HepG2 (cell line): Measurements from ENCODE around the gene SH2D7. TPM values are rescaled to one million over a fixed set of nuclear protein-coding genes. Genes with fewer than 3 reads are reported as not detected.

Experiments
- HDAC1 ChIP-seq: sonication (generic); formaldehyde crosslinking; IDR thresholded peaks from 2 replicates; pipeline ENCODE4 v1.5.1; 2020; ENCODE audit warnings: mild to moderate bottlenecking, missing genetic modification reagents
- HDAC2 ChIP-seq: sonication (generic); formaldehyde crosslinking; IDR thresholded peaks from 2 replicates; pipeline ENCODE4 v1.4.0; 2020; ENCODE audit warnings: missing genetic modification reagents
- MBD4 ChIP-seq: IDR thresholded peaks from 2 replicates; pipeline ENCODE4 v1.6.1; 2012; ENCODE audit warnings: low read length, inconsistent platforms, borderline replicate concordance
- MEIS2 ChIP-seq: sonication (generic); formaldehyde crosslinking; IDR thresholded peaks from 2 replicates; pipeline ENCODE4 v1.9.0; 2021; ENCODE audit warnings: mild to moderate bottlenecking, missing genetic modification reagents
- MXD4 ChIP-seq: IDR thresholded peaks from 2 replicates; pipeline ENCODE4 v1.6.1; 2016; ENCODE audit warnings: mild to moderate bottlenecking, missing biosample characterization, missing genetic modification reagents
- NR2C2 ChIP-seq: sonication (generic); formaldehyde crosslinking; IDR thresholded peaks from 2 replicates; pipeline ENCODE4 v1.4.0; 2020; ENCODE audit warnings: missing genetic modification reagents, mild to moderate bottlenecking, moderate library complexity, borderline replicate concordance
- PPARG ChIP-seq: conservative IDR thresholded peaks from 2 replicates; pipeline ENCODE4 v1.6.1; 2016; ENCODE audit warnings: missing biosample characterization, missing genetic modification reagents
- SIX4 ChIP-seq: sonication (generic); formaldehyde crosslinking; IDR thresholded peaks from 2 replicates; pipeline ENCODE4 v1.4.0; 2020; ENCODE audit warnings: missing genetic modification reagents
- SMAD9 ChIP-seq: sonication (generic); formaldehyde crosslinking; IDR thresholded peaks from 2 replicates; pipeline ENCODE4 v1.5.1; 2020; ENCODE audit warnings: mild to moderate bottlenecking, missing genetic modification reagents
- SRF ChIP-seq: IDR thresholded peaks from 2 replicates; pipeline ENCODE4 v1.6.1; 2011; ENCODE audit warnings: mild to moderate bottlenecking, low read depth, low read length, moderate library complexity
- SRY ChIP-seq: sonication (generic); formaldehyde crosslinking; IDR thresholded peaks from 2 replicates; pipeline ENCODE4 v1.8.0; 2022; ENCODE audit warnings: mild to moderate bottlenecking, missing genetic modification reagents
- ZBTB7B ChIP-seq: sonication (generic); formaldehyde crosslinking; IDR thresholded peaks from 2 replicates; pipeline ENCODE4 v1.4.0; 2020; ENCODE audit warnings: missing genetic modification reagents
- ZFP37 ChIP-seq: sonication (generic); formaldehyde crosslinking; IDR thresholded peaks from 2 replicates; pipeline ENCODE4 v1.4.0; 2020; ENCODE audit warnings: missing genetic modification reagents, borderline replicate concordance
- ZNF160 ChIP-seq: sonication (generic); formaldehyde crosslinking; IDR thresholded peaks from 2 replicates; pipeline ENCODE4 v1.8.0; 2022; ENCODE audit warnings: mild to moderate bottlenecking, inconsistent platforms, missing genetic modification reagents
- ZNF230 ChIP-seq: sonication (generic); formaldehyde crosslinking; IDR thresholded peaks from 2 replicates; pipeline ENCODE4 v1.4.0; 2020; ENCODE audit warnings: mild to moderate bottlenecking, missing genetic modification reagents
- ZNF776 ChIP-seq: sonication (generic); formaldehyde crosslinking; IDR thresholded peaks from 2 replicates; pipeline ENCODE4 v1.4.0; 2020; ENCODE audit warnings: mild to moderate bottlenecking, missing genetic modification reagents
- polyA plus RNA-seq, 8 experiments: library from polyadenylated mRNA; depleted of rRNA in 3 of 8; stranded (reverse) in 7 of 8; unstranded in 1 of 8; fragments of >200 nt; fragmentation: Illumina TruSeq in 4 of 8; extraction: Trizol in 4 of 8; gene quantifications; 2 replicates each; pipeline versions ENCODE4 v1.2.1 to v1.2.3, GENCODE V29; 2011 to 2016; ENCODE audit warnings: low read depth in 4 of 8, missing spikeins in 1 of 8, mixed read lengths in 1 of 8; ENCODE audit not compliant: insufficient read depth in 1 of 8
- total RNA-seq, 5 experiments: library from RNA; depleted of rRNA; stranded (reverse); fragments of >200 nt; fragmentation: Illumina TruSeq; extraction: Trizol; gene quantifications; 2 replicates each; pipeline ENCODE4 v1.2.3, GENCODE V29; 2016; ENCODE audit warnings: low read depth in 1 of 5
- TF ChIP-seq, protein P1 (sequence below): sonication (generic); formaldehyde crosslinking; IDR thresholded peaks from 2 replicates; pipeline ENCODE4 v1.4.0; 2020; ENCODE audit warnings: missing genetic modification reagents, borderline replicate concordance
- TF ChIP-seq, protein P2 (sequence below): IDR thresholded peaks from 2 replicates; pipeline ENCODE4 v1.6.1; 2016; ENCODE audit warnings: low read depth, borderline replicate concordance
- TF ChIP-seq, protein P3 (sequence below): sonication (generic); formaldehyde crosslinking; IDR thresholded peaks from 2 replicates; pipeline ENCODE4 v1.5.0; 2020; ENCODE audit warnings: mild to moderate bottlenecking, missing genetic modification reagents, borderline replicate concordance
- TF ChIP-seq, protein P4 (sequence below): sonication (generic); formaldehyde crosslinking; IDR thresholded peaks from 2 replicates; pipeline ENCODE4 v1.4.0; 2020; ENCODE audit warnings: missing genetic modification reagents, borderline replicate concordance

The SH2D7 gene
- total and polyA plus RNA-seq, 2 of the 13 experiments (the other 11 are each of a cell fraction or from before 2014, with no cell fraction given): not detected

DNA sequence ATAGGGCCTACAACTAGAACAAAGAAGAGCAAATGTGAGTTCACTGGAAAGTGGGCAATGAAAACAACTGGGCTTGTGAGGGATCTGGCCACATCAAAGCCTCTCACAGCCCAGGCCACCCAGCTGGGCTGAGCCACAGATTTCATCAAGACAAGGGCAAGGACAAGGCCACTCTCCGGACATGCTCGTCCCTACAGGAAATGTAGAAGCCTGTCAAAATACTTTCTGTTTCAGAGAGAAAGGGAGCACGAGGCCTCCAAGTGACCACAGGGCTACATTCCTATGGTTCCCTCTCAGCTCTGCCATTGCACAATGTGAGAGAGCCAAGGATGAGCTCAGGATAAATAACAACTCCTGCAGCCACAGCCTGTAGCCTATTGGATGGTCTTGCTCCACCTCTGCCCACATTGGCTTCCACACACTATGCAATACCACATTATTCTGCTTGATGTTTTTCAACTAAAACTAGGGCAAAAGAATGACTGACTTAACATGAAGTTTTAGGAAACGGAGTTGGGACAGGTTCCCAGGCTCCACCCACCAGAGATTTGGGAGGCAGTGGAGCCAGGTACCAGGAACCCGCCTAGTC lies 27.0 kb upstream of the SH2D7 start (continued):
- TF ChIP-seq, protein P1, sequence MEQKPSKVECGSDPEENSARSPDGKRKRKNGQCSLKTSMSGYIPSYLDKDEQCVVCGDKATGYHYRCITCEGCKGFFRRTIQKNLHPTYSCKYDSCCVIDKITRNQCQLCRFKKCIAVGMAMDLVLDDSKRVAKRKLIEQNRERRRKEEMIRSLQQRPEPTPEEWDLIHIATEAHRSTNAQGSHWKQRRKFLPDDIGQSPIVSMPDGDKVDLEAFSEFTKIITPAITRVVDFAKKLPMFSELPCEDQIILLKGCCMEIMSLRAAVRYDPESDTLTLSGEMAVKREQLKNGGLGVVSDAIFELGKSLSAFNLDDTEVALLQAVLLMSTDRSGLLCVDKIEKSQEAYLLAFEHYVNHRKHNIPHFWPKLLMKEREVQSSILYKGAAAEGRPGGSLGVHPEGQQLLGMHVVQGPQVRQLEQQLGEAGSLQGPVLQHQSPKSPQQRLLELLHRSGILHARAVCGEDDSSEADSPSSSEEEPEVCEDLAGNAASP (CRISPR knock-in tag): peak; percentile 94
- peak; percentile 86 for TF ChIP-seq ZBTB7B (CRISPR knock-in tag)
- TF ChIP-seq SRY (CRISPR knock-in tag): no peak
- peak; percentile 62; the same call in 1 of the 2 replicates for TF ChIP-seq NR2C2 (CRISPR knock-in tag)
- TF ChIP-seq MXD4 (CRISPR knock-in tag): peak; percentile 88
- peak; percentile 93 for TF ChIP-seq ZNF230
- TF ChIP-seq, protein P2, sequence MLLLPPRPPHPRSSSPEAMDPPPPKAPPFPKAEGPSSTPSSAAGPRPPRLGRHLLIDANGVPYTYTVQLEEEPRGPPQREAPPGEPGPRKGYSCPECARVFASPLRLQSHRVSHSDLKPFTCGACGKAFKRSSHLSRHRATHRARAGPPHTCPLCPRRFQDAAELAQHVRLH (CRISPR knock-in tag): peak; percentile 95; the same call in 1 of the 2 replicates
- peak; percentile 82 for TF ChIP-seq SIX4 (CRISPR knock-in tag)
- TF ChIP-seq ZNF776 (CRISPR knock-in tag): no peak
- peak; percentile 75; the same call in 1 of the 2 replicates for TF ChIP-seq ZFP37 (CRISPR knock-in tag)
- TF ChIP-seq ZNF160: no peak
- TF ChIP-seq, protein P3, sequence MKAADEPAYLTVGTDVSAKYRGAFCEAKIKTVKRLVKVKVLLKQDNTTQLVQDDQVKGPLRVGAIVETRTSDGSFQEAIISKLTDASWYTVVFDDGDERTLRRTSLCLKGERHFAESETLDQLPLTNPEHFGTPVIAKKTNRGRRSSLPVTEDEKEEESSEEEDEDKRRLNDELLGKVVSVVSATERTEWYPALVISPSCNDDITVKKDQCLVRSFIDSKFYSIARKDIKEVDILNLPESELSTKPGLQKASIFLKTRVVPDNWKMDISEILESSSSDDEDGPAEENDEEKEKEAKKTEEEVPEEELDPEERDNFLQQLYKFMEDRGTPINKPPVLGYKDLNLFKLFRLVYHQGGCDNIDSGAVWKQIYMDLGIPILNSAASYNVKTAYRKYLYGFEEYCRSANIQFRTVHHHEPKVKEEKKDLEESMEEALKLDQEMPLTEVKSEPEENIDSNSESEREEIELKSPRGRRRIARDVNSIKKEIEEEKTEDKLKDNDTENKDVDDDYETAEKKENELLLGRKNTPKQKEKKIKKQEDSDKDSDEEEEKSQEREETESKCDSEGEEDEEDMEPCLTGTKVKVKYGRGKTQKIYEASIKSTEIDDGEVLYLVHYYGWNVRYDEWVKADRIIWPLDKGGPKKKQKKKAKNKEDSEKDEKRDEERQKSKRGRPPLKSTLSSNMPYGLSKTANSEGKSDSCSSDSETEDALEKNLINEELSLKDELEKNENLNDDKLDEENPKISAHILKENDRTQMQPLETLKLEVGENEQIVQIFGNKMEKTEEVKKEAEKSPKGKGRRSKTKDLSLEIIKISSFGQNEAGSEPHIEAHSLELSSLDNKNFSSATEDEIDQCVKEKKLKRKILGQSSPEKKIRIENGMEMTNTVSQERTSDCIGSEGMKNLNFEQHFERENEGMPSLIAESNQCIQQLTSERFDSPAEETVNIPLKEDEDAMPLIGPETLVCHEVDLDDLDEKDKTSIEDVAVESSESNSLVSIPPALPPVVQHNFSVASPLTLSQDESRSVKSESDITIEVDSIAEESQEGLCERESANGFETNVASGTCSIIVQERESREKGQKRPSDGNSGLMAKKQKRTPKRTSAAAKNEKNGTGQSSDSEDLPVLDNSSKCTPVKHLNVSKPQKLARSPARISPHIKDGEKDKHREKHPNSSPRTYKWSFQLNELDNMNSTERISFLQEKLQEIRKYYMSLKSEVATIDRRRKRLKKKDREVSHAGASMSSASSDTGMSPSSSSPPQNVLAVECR (CRISPR knock-in tag): peak; percentile 91
- TF ChIP-seq PPARG: peak; percentile 88
- TF ChIP-seq MEIS2: peak; percentile 96
- TF ChIP-seq, protein P4, sequence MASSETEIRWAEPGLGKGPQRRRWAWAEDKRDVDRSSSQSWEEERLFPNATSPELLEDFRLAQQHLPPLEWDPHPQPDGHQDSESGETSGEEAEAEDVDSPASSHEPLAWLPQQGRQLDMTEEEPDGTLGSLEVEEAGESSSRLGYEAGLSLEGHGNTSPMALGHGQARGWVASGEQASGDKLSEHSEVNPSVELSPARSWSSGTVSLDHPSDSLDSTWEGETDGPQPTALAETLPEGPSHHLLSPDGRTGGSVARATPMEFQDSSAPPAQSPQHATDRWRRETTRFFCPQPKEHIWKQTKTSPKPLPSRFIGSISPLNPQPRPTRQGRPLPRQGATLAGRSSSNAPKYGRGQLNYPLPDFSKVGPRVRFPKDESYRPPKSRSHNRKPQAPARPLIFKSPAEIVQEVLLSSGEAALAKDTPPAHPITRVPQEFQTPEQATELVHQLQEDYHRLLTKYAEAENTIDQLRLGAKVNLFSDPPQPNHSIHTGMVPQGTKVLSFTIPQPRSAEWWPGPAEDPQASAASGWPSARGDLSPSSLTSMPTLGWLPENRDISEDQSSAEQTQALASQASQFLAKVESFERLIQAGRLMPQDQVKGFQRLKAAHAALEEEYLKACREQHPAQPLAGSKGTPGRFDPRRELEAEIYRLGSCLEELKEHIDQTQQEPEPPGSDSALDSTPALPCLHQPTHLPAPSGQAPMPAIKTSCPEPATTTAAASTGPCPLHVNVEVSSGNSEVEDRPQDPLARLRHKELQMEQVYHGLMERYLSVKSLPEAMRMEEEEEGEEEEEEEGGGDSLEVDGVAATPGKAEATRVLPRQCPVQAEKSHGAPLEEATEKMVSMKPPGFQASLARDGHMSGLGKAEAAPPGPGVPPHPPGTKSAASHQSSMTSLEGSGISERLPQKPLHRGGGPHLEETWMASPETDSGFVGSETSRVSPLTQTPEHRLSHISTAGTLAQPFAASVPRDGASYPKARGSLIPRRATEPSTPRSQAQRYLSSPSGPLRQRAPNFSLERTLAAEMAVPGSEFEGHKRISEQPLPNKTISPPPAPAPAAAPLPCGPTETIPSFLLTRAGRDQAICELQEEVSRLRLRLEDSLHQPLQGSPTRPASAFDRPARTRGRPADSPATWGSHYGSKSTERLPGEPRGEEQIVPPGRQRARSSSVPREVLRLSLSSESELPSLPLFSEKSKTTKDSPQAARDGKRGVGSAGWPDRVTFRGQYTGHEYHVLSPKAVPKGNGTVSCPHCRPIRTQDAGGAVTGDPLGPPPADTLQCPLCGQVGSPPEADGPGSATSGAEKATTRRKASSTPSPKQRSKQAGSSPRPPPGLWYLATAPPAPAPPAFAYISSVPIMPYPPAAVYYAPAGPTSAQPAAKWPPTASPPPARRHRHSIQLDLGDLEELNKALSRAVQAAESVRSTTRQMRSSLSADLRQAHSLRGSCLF (CRISPR knock-in tag): 0 out of 2 replicates have a peak, but pooled peaks have one; percentile 28
- no peak for TF ChIP-seq SRF
- no peak for TF ChIP-seq MBD4
- no peak for TF ChIP-seq SMAD9 (CRISPR knock-in tag)
- TF ChIP-seq HDAC1 (CRISPR knock-in tag): peak; percentile 87
- peak; percentile 99 for TF ChIP-seq HDAC2 (CRISPR knock-in tag)
